Adrenal gland (tissue), 5 donors: ENCODE results near the gene ARHGAP30.

Experiments
- CTCF ChIP-seq, 6 experiments: fragments of 450-650 bp in 4 of 6; fragments of 200-600 bp in 2 of 6; sonication (generic) in 1 of 6; IDR thresholded peaks; 1 replicate in 5 of 6; 2 replicates in 1 of 6; pipeline versions ENCODE4 v1.5.1 to v1.8.0; 2016 to 2021; ENCODE audit warnings: antibody characterized with exemption in 6 of 6, mild to moderate bottlenecking in 2 of 6, moderate library complexity in 1 of 6
- POLR2A ChIP-seq, 2 donors: fragments of 450-650 bp; IDR thresholded peaks; one replicate each; pipeline ENCODE4 v1.6.1; 2017; ENCODE audit warnings: antibody characterized with exemption in 2 of 2, mild to moderate bottlenecking in 2 of 2, moderate library complexity in 1 of 2
- donor health status: DM: no; HTN: no; CAD: no.

GRCh38 chr1:161054232-161054631 lies 15.5 kb downstream of the ARHGAP30 start:
- TF ChIP-seq POLR2A (IDR thresholded peaks at IDR 0.05) (no peak), CTCF (IDR thresholded peaks at IDR 0.05) (no peak)
